Right ventricle myocardium superior (tissue), 1 donor: ENCODE data around the gene DEDD2. TPM values are rescaled to one million over a fixed set of nuclear protein-coding genes. Genes with fewer than 3 reads are reported as not detected.

Source experiments
- ATAC-seq: fragments of 200-7000 bp; cut with Tn5 transposase; one replicate; pipeline ENCODE4 v1.9.1; 2020; ENCODE audit warnings: mild to moderate bottlenecking; ENCODE audit not compliant: poor library complexity
- DNase-seq: peaks from one replicate; pipeline ENCODE4 v3.0.0-alpha.2; 2020
- intact Hi-C: fragments of 100-400 bp; cut with DNase I; formaldehyde crosslinking; loops from one replicate; pipeline ENCODE4 v1.11.2; 2022
- total RNA-seq: library from RNA; stranded (reverse); fragmentation: NEBNext Ultra II Directional; extraction: Animal tissue kit (Norgen Biotek cat#: 25700); gene quantifications from one replicate; pipeline ENCODE4 v1.2.1, GENCODE V29; 2021
- donor health status: DM: no; HTN: yes; CAD: no; lungs with severe emphysema.

The DEDD2 gene
- total RNA-seq, 1 donor from 2014 or later = 14.8 TPM

DNA sequence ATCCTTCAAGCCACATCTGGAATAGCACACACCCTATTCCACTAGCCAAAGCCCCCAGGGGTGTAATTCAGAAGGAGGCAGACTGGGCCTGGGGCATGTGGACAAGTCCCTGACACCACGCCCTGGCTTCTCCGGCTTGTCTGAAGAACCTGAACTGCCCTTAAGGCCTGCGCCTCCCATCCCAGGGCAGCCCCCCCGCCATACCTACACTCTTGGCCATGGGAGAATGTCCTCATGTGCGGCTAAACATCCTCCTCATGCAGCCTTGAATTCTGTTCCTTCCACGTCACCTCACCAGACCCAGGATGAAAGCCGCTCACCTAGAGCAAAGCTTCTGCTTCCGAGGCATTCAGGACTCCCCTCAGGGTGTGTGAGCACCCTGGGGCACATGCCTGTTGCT lies 60.9 kb downstream of the DEDD2 start:
- intact Hi-C loops = no loop called here
- ATAC-seq (no peak), DNase-seq (no peak)

DNA sequence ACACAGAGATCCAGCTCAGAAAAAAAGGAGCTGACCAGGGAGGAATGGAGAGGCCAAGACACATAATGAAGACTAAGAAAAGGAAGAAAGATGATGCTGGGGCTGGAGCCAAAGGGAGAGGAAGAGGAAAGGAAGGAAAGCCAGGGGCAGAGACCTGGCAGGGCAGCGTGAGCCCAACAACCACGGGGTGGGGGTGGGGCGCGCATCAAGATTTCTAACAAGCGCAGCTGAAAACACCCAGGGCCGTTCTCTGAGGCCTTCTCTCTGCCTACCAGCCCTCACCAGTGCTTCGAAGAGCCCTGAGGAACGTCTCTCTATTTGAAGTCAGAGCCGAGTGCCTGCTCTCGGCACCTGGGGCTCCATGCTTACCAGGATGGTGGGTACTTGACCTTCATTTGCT lies 61.7 kb downstream of the DEDD2 start:
- no peak for ATAC-seq
- intact Hi-C loops = no loop called here

DNA sequence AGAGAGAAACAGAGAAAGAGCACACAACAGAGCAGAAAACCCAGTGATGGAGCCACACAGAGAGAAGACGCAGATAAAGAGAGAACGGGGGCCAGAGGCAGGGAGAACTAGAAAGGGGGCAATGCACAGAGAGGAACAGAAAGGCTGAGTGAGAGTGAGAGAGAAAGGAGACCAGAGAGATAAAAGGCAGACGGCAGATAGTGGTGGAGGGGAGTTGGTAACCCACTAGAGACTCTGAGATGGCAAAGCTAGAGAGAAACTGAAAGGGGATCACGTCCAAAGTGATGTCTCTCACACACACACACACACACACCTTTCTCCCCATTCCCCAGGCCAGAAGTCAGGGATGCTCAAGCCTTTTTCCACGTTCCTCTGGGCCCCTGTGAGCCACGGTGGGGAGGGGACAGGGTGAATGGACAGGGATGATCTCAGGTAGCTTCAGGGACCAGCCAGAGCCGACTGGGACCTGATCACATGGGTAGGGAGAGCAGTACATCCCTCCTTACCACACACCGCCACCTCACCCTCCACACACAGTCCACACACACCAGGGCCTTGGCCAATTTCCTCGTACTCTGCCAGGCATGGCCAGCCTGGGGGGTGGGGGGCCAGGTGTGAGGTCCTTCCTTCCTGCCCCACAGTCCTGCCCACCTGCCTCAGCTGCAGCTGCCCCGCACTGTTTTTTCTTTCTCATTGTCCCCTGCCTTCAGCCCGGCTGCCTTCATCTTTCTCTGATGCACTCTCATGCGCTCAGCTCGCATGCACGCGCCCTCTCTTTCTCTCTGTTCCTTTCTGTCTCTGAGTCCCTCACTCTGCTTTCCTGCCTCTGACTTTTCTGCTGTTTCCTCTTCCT lies 62.8 kb downstream of the DEDD2 start:
- DNase-seq = no peak
- intact Hi-C loops = no loop called here
- no peak for ATAC-seq

More for the DNA sequence above, 61.7 kb downstream of the DEDD2 start:
- no peak for DNase-seq

DNA sequence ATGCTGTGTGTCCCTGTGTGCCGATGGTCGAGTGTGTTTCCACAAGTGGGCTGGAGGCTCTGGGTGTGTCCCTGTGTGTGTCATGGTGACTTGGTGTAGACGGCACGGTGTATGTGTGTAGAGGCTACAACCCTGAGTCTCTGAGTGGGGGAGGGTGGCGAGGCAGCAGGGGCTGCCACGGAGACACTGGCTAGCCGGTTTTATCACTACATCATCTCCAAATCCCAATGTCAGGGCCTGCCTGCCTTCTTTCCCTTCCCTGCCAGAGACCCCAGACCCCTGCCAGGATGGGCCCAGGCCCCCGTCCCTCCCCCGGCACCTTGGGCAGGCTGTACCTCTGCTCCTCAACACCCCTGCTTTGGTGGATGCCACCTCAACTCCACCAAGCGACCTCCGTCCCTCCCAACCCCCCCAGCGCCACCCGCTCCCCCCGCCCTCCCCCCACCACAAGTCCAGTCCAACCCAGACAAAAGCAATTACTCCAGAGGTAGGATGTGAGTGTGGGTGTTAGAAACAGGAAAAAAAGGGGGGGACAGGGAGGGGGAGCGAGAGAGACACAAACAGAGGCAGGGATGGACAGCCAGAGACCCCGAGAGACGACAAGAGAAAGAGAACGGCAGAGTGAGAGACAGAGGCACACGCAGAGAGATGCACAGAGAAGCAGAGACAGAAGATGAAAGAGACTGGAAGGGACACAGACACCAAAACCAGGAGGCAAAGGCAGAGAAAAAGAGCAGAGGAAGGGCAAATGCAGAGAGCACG lies 63.6 kb downstream of the DEDD2 start:
- DNase-seq = no peak
- ATAC-seq = no peak
- intact Hi-C loops = no loop called here

DNA sequence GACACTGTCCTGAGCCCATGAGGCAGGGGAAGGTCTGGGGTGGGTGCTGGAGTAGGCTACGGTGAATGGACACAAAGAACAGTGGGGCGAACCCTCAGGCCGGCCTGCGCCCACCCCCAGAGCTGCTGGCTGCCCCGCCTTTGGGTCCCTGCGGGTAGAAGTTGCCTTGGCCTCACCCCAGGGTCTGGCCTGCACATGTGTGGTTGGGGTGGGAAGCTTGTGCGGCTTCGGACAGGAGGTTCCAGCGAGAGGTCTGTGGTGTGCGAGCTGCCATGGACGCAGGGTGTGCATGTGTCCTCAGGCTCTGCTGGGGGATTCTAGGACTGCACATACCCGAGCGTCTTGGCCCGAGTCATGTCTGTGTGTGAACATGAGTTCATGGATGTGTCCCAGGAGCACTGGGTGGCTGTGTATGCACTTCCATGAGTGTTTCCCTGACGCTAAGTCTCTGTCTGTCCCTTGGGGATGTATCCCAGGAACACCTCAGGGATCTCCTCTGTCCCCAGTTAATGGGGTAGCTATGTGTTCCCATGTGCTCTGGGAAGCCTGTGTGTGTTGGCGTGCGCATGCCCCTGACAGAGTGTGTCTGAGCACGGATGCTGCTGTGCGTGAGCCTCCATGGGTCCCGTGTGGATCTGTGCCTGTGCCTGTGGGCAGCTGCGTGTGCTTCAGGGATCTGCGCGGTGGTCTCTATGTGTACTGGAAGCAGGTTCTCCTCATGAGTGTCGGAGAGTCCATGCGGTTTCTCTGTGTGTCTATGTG lies 64.4 kb downstream of the DEDD2 start:
- intact Hi-C loops = no loop called here
- no peak for DNase-seq
- no peak for ATAC-seq

DNA sequence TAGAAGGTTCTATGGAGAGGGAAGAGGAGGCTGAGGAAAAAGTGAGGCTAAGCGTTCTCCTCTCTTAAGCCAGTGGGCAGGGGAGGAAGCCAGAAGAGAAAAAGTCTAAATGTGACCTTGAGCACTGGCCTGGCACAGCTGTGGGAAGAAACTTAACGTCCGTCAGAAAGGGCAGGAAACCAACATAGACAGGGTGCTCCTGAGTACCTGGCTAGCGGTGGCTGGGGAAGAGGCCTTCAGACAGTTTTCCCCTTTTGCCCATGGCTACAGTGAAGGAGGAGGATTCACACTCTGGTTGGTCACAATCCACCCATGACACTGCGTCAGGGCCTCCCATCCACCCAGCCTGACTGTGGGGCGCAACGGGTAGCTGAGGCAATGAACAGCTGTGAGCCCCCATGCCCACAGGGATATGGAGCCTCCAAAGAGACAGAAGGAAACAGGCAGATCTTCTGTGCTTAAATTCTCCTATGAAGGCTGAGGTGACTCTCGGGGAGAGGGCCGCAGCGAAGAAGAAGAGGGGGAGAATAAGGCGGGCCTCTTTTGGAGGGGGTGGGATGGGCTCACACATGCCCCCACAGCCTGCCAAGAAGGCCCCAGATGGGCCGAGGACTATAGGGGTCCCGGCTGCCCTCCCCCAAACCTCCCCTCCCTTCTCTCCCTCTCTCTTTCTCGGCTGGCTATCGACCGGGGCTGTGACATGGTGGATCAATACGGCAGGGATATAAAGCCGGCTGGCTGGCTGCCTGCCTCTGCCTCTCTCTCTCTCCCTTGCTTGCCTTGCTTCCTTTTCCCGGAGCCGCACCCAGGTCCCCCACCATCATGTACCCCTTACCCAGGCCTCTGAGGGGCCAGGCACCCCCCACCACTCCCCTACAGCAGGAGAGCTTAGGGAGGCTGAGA lies 65.4 kb downstream of the DEDD2 start:
- DNase-seq (no peak), ATAC-seq (no peak)
- intact Hi-C loops = no loop called here

DNA sequence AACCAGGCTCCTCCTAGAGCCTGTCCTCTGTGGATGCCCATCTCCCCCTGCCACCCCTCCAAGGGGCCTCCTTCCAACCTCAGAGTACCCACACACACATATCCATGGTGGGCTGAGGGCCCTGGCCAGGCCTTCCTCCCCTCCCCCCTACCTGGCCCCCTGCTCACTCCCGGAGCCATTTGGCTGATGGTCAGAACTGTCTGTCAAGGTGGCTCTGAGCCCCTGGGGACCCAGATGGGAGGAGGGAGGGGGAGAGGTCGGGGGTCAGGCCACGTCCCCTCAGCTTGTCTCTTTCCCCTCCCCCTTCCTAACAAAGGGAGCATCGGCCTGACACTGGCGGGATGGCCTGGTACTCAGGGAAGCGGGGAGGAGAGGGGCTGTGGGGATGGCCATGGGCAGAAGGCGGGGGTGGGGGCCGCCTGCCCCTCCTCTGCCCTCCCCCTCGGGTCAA lies 66.5 kb downstream of the DEDD2 start:
- DNase-seq (no peak), ATAC-seq (no peak)
- intact Hi-C loops = no loop called here

DNA sequence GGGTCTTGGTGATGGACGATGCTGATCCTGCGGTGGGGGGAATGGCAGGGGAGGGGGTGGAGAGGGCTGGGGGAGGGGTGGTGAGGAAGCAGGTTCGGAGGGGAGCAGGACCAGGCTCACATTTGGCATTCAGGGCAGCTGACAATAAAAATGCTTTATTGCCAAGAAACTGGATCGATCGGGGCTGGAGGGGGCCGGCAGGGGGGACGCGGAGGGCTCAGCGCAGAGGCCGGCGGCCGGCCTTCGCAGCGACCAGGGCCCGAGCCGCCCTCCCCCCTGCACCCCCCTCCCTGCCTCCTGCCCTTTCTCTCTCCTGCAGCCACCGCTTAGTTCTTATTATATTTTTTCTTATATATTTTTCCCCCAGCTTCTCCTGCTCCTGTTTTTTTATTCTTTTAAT lies 67.1 kb downstream of the DEDD2 start:
- intact Hi-C loops = no loop called here
- DNase-seq (no peak), ATAC-seq (no peak)

DNA sequence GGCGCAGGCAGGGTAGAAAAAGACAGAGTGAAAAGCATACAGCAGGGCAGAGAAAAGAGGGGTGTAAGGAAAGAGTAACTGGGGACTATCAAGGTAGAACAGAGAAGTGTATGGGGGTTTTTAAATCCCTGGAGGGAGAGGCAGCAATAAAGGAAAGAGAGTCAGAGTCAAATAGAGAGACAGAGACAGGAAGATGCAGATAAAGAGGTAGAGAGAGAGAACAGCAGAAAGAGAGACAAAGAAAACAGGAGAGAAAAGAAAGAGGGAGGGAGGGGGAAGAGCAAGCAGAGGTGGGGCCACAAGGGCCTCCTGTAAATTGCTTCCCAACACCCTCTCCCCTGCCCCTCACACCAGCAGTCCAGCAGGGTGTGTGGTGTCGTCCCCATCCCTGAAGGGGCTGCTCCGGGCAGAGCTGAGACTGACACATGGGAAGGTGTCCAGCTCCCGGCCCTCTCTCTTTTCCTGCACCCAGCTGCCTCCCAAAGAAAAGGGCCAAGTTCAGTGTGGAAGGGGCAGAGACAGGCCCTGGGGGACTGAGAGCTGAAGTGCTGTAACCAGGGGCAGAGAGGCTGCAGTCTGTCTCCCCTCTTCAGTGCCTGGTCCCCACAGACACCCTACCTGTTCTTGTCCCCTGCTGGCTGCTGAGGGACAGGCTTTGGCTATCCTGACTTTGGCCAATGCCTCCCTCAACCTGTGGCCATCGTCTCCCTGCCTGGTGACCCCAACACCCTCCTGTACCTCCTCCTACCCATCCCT lies 67.9 kb downstream of the DEDD2 start:
- ATAC-seq (no peak), DNase-seq (no peak)
- intact Hi-C loops = no loop called here

Other genes starting within 250 kb of the DEDD2 start
- gene ATP1A3, start 223.4 kb downstream of the DEDD2 start, total RNA-seq = 388 TPM
- gene GRIK5, start 147.5 kb downstream of the DEDD2 start, total RNA-seq = 4.0 TPM
- gene ZNF574, start 141.5 kb downstream of the DEDD2 start, total RNA-seq = 8.4 TPM
- gene POU2F2, start 85.2 kb downstream of the DEDD2 start, total RNA-seq = 0.91 TPM
- 5.4 TPM for gene ZNF526, start 2.6 kb upstream of the DEDD2 start, total RNA-seq
- 35.6 TPM for gene GSK3A, start 24.9 kb upstream of the DEDD2 start, total RNA-seq
- gene ERF, start 37.5 kb upstream of the DEDD2 start, total RNA-seq = 42.1 TPM
- gene CIC, start 51.6 kb upstream of the DEDD2 start, total RNA-seq = 33.6 TPM
- gene PRR19, start 84.5 kb upstream of the DEDD2 start, total RNA-seq = not detected
- gene PAFAH1B3, start 84.9 kb upstream of the DEDD2 start, total RNA-seq = 4.3 TPM
- 0.11 TPM for gene TMEM145, start 95.6 kb upstream of the DEDD2 start, total RNA-seq
- gene MEGF8, start 108.0 kb upstream of the DEDD2 start, total RNA-seq = 34.3 TPM
- 1.1 TPM for gene CNFN, start 172.6 kb upstream of the DEDD2 start, total RNA-seq
- 61.4 TPM for gene LIPE, start 209.7 kb upstream of the DEDD2 start, total RNA-seq
- not detected for gene CXCL17, start 225.3 kb upstream of the DEDD2 start, total RNA-seq